GM23338 (cell line): Measurements from ENCODE around the gene SLC2A1. TPM values are rescaled to one million over a fixed set of nuclear protein-coding genes. Genes with fewer than 3 reads are reported as not detected.
A peak's percentile ranks its signal among the peaks of the same experiment; 100 is the strongest.

Experiments
- ATAC-seq: fragments of 200-7000 bp; cut with Tn5 transposase; 3 replicates; pipeline ENCODE4 v1.9.1; 2020
- DNase-seq: peaks from one replicate; pipeline ENCODE4 v3.0.0-alpha.2; 2015; ENCODE audit warnings: low spot score
- H2AFZ ChIP-seq: fragments of 200-600 bp; sonication (generic); 2 replicates; pipeline ENCODE4 v1.8.0; 2016; ENCODE audit warnings: antibody characterized with exemption, mild to moderate bottlenecking, moderate library complexity
- H3F3A ChIP-seq: fragments of 200-600 bp; sonication (generic); replicated peaks from 2 replicates; pipeline ENCODE4 v1.8.0; 2017; ENCODE audit warnings: antibody characterized with exemption, mixed run types, low read depth
- H3K27ac ChIP-seq: fragments of 200-600 bp; sonication (generic); 2 replicates; pipeline ENCODE4 v1.6.1; 2016; ENCODE audit warnings: low read depth
- H3K27me3 ChIP-seq: fragments of 200-600 bp; sonication (generic); 2 replicates; pipeline ENCODE4 v1.8.0; 2016; ENCODE audit warnings: mild to moderate bottlenecking, mixed run types, moderate library complexity; ENCODE audit not compliant: insufficient read depth
- H3K36me3 ChIP-seq: fragments of 200-600 bp; sonication (generic); 2 replicates; pipeline ENCODE4 v1.8.0; 2016; ENCODE audit warnings: mild to moderate bottlenecking; ENCODE audit not compliant: insufficient read depth
- H3K4me1 ChIP-seq: fragments of 200-600 bp; sonication (generic); 2 replicates; pipeline ENCODE4 v1.8.0; 2016; ENCODE audit warnings: mild to moderate bottlenecking, moderate library complexity; ENCODE audit not compliant: insufficient read depth
- H3K4me2 ChIP-seq: fragments of 200-600 bp; sonication (generic); 2 replicates; pipeline ENCODE4 v1.7.1; 2017; ENCODE audit warnings: mixed run types
- H3K4me3 ChIP-seq: fragments of 200-600 bp; sonication (generic); 2 replicates; pipeline ENCODE4 v1.6.1; 2016; ENCODE audit warnings: mixed run types
- H3K79me2 ChIP-seq: fragments of 200-600 bp; sonication (generic); replicated peaks from 2 replicates; pipeline ENCODE4 v1.8.0; 2017; ENCODE audit warnings: mild to moderate bottlenecking; ENCODE audit not compliant: insufficient read depth
- H3K9me2 ChIP-seq: fragments of 200-600 bp; sonication (generic); 2 replicates; pipeline ENCODE4 v1.8.0; 2017; ENCODE audit not compliant: insufficient read depth
- H4K20me1 ChIP-seq: fragments of 200-600 bp; sonication (generic); replicated peaks from 2 replicates; pipeline ENCODE4 v1.8.0; 2017; ENCODE audit warnings: mild to moderate bottlenecking; ENCODE audit not compliant: insufficient read depth
- H3K27ac Mint-ChIP-seq: 2 replicates; pipeline ENCODE4 v1.8.0; 2020; ENCODE audit warnings: inconsistent platforms, mild to moderate bottlenecking, moderate library complexity, mixed read lengths
- H3K27me3 Mint-ChIP-seq: 3 replicates; pipeline ENCODE4 v1.8.0; 2022; ENCODE audit warnings: low read depth, mild to moderate bottlenecking, moderate library complexity, mixed read lengths, inconsistent platforms; ENCODE audit not compliant: insufficient read depth, poor library complexity
- H3K36me3 Mint-ChIP-seq: 3 replicates; pipeline ENCODE4 v1.8.0; 2021; ENCODE audit warnings: low read depth, mild to moderate bottlenecking, inconsistent platforms, moderate library complexity, mixed read lengths
- H3K4me1 Mint-ChIP-seq: 3 replicates; pipeline ENCODE4 v1.8.0; 2020; ENCODE audit warnings: mild to moderate bottlenecking, inconsistent platforms, mixed read lengths
- H3K4me3 Mint-ChIP-seq: 3 replicates; pipeline ENCODE4 v1.8.0; 2021; ENCODE audit warnings: moderate library complexity, mild to moderate bottlenecking, inconsistent platforms, mixed read lengths
- H3K9me3 Mint-ChIP-seq: 3 replicates; pipeline ENCODE4 v1.8.0; 2020; ENCODE audit warnings: moderate library complexity, mild to moderate bottlenecking, inconsistent platforms, mixed read lengths
- CTCF ChIP-seq, 2 experiments: fragments of 200-600 bp in 1 of 2; sonication (generic) in 1 of 2; conservative IDR thresholded peaks; 2 replicates each; pipeline versions ENCODE4 v1.5.1 to v1.6.1; 2016 to 2017; ENCODE audit warnings: antibody characterized with exemption in 2 of 2, low read depth in 2 of 2, mild to moderate bottlenecking in 2 of 2, moderate library complexity in 1 of 2
- EZH2phosphoT487 ChIP-seq: fragments of 200-600 bp; sonication (generic); IDR thresholded peaks from one replicate; pipeline ENCODE4 v1.8.1; 2018; ENCODE audit warnings: antibody characterized with exemption; ENCODE audit not compliant: unreplicated experiment
- JUNB ChIP-seq: IDR thresholded peaks from one replicate; pipeline ENCODE4 v1.6.1; 2016; ENCODE audit warnings: antibody characterized with exemption; ENCODE audit not compliant: unreplicated experiment
- NANOG ChIP-seq: IDR thresholded peaks from 2 replicates; pipeline ENCODE4 v1.6.1; 2016; ENCODE audit warnings: antibody characterized with exemption, borderline replicate concordance
- REST ChIP-seq: IDR thresholded peaks from one replicate; pipeline ENCODE4 v1.6.1; 2018; ENCODE audit warnings: antibody characterized with exemption; ENCODE audit not compliant: unreplicated experiment
- ZNF114 ChIP-seq: fragments of 250-450 bp; sonication (Bioruptor Pico); IDR thresholded peaks from 2 replicates; pipeline ENCODE4 v1.5.0; 2020; ENCODE audit warnings: mild to moderate bottlenecking, moderate library complexity
- ZNF462 ChIP-seq: fragments of 250-450 bp; sonication (Bioruptor Pico); IDR thresholded peaks from 2 replicates; pipeline ENCODE4 v1.5.0; 2020; ENCODE audit warnings: mild to moderate bottlenecking, moderate library complexity
- polyA plus RNA-seq: library from polyadenylated mRNA; unstranded; fragments of >200 nt; fragmentation: Nextera tagmentation; extraction: Ambion mirVana; gene quantifications from 2 replicates; pipeline ENCODE4 v1.2.1, GENCODE V29; 2016
- total RNA-seq: library from RNA; depleted of rRNA; stranded (reverse); fragments of >200 nt; shearing (Covaris generic); gene quantifications from 2 replicates; pipeline ENCODE4 v1.2.3, GENCODE V29; 2014

The SLC2A1 gene
- total and polyA plus RNA-seq, 2 experiments from 2014 or later: 66.1 to 305 TPM

- no peak for TF ChIP-seq CTCF (conservative IDR thresholded peaks at IDR 0.05; ENCODE audit: low read depth in 2 of 2)
- no peak for TF ChIP-seq JUNB
- TF ChIP-seq ZNF114 (CRISPR knock-in tag): no peak
- no peak for TF ChIP-seq EZH2phosphoT487
- no peak for TF ChIP-seq ZNF462 (CRISPR knock-in tag)
- no peak for TF ChIP-seq NANOG
Measured at GRCh38 chr1:42979036-42979430, 20.4 kb upstream of the SLC2A1 start (continued).

GRCh38 chr1:42978317-42979035 lies 19.8 kb upstream of the SLC2A1 start:
- H3K27ac Mint-ChIP-seq: no peak overlapping the region
- Histone ChIP-seq H3K79me2 (no peaks in the 10 kb centered on the region), H3K9me2 (no peaks in the 10 kb centered on the region; the same call in 1 of the 2 replicates), H2AFZ (no peak overlapping the region), H3K4me3 (no peak overlapping the region), H3K27ac (peak overlapping the region; percentile 78; the same call in 1 of the 2 replicates), H3K36me3 (peaks cover 7% of the 10 kb centered on the region), H3K27me3 (no peaks in the 10 kb centered on the region), H3K4me1 (peaks cover 27% of the 10 kb centered on the region), H3K4me2 (peak overlapping the region; percentile 55), H4K20me1 (no peaks in the 10 kb centered on the region), H3F3A (peaks cover 4% of the 10 kb centered on the region; the same call in 1 of the 2 replicates)
- peaks cover 63% of the 10 kb centered on the region for H3K36me3 Mint-ChIP-seq
- H3K4me1 Mint-ChIP-seq: peaks cover 36% of the 10 kb centered on the region
- no peak overlapping the region for H3K4me3 Mint-ChIP-seq
- H3K9me3 Mint-ChIP-seq: no peaks in the 10 kb centered on the region
- DNase-seq: peak; percentile 52
- ATAC-seq: peak; percentile 64
- H3K27me3 Mint-ChIP-seq: peaks cover 8% of the 10 kb centered on the region
- TF ChIP-seq REST (no peak), JUNB (no peak), EZH2phosphoT487 (no peak)
